Medulla oblongata (tissue), 1 donor: Measurements from ENCODE around the gene GPR35.

Experiments used
- DNase-seq: peaks from one replicate; pipeline ENCODE4 v3.0.0-alpha.2; 2015; ENCODE audit errors: extremely low spot score

GPR35 gene

DNA sequence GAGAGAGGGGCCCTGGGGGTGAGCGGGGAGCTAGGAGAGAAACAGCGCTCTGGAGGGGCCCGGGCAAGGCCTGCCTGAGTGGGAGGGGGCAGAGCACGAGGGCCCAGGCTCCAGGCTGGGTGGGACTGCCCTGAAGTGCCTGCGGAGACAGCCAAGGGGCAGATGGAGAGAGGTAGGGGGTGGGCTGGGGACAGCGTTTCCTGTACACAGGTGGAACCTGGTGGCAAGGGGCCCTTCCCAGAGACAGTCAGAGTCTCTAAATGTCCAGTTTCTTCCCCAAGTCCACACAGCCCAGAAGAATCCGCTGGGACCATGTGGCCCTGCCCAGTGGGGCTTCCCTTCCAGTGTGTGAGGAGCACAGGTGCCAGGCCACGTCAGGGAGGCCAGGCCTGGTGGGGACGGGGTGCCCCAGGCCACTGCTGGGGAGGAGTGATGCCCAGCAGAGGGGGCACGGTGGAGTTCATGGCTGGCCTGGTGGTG lies 1.7 kb upstream of the GPR35 start:
- no peak for DNase-seq

DNA sequence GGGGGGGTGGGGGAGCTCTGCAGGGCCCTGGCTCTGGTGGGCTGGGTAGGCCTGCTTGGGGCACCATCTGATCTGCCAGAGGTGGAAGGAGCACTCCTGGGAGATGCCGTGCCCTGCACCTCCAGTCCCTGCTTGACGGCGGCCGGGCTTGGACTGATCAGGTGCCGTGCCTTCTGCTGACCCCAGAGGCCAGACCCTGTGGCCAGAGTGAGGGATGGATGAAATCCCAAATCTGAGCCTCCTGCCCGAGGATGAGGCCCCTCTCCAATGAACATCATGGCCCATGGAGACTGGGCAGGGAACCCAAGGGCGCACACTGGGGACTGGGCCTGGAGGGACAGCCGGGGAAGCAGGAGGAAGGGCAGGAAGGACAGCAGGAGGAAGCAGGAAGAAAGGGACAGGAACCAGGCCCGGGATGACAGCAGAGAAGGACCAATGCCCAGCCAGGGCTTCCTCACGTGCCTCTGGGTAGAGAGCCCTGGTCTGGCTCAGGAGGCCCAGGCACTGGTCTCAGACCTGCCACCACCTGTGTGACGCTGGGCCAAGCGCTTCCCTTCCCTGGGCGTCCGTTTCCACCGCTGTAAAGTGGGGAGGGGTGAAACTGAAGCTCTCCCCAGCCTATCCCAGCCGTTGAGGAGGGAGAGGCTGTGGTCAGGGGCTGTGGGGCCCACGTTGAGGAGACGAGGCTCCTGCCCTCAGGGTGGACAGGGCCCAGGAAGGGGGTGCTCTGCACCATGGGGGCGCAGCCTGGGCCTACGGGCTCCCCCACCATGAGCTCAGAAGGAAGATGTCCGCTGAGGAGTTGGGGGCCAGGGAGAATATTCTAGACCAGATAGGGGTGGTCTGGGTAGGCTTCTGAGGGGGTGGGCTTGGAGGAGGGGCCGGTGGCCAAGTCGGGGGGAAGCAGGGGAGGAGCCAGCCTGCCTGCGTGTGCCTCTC lies 1.0 kb upstream of the GPR35 start:
- DNase-seq = no peak

DNA sequence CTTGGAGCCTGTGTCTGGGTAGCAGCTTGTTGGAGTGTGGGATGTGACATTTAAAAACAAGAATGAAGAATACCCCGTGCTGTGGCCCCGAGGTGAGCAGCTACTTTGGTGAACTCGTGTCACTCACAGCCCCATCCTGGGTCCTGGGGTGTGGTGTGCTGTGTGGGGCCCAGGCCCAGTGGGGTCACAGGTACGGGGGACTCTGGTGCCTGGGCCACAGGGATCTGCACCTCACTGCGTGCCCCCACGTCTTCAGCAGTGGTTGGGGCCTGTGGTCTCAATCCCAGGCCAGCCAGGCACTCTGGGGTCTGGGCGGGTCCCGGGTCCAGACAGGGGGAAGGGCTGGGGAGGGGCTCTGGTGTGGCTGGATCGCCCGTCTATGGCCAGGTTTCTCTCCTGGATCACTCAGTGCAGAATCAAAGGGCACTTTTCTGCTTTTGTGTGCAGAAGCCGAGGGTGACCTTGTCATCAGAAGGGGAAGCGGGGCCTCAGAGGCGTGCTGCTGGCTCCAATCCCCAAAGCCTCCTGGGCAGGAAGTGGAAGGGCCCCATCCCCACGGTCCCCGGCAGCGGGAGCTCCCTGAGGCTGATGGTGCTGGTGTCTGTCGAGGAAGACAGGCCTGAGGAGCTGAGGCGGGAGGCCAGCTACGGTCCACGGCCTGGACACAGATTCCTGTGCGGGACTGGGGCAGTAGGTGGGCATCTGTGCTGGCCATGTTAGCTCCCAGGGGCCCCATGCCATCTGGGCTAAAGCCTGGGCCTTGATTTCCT lies 1.4 kb downstream of the GPR35 start:
- peak; percentile 9 for DNase-seq

DNA sequence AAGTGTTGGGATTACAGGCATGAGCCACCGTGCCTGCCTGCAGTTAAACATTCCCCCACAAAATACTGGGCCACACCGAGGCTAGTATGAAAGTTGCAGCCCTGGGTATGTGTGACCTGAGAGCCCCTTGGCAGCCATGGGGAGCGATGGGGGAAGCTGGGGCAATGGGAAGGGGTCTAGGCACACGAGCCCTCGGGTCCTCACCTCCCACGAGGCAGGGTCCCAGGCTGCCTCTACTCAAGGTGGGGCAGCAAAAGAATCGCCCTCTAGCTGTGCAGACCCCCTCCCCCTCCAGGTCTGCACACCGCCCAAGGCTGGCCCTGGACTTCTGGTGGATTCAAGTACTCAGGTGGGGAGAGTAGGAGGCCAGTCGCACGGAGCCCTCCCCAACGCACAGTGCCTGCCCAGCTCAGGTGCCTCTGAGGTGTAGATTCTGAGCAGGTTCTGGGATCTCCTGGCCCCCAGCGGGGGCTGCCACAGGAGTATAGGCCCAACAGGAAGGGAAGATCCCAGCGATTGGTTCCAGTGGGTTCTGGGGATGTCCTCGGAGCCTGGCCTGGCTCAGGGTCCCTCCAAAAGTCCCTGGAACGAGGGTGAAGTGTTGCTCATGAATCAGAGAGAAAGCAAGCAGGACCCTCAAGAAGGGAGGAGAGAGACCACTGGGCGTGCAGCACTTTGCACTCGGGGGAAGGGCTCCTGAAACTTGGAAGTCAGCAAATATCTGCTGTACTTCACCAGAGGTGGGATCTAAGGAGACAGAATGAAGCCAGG lies 2.6 kb downstream of the GPR35 start:
- no peak for DNase-seq

DNA sequence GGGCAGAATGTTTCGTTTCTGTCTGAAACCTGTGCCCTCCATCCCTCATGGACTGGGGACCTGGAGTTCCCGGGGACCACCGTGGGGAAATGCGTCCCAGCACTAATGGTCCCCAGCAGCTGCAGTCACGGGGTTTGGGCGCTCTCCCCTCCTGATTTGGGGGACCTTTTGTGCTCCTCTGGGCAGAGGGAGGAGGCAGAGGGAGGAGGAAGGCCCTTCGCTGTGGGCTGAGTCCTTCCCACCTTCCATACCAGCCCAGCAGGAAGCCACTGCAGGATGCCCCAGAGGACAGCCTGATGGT lies 3.2 kb downstream of the GPR35 start:
- DNase-seq = no peak

- no peak for DNase-seq
Observed at GRCh38 chr2:240628808-240629618, 3.7 kb downstream of the GPR35 start.

DNA sequence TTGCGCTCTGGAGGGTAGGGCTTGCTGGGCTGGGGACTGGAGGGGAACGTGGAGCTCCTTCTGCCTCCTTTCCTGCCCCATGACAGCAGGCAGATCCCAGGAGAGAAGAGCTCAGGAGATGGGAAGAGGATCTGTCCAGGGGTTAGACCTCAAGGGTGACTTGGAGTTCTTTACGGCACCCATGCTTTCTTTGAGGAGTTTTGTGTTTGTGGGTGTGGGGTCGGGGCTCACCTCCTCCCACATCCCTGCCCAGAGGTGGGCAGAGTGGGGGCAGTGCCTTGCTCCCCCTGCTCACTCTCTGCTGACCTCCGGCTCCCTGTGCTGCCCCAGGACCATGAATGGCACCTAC lies 4.3 kb downstream of the GPR35 start:
- no peak for DNase-seq

DNA sequence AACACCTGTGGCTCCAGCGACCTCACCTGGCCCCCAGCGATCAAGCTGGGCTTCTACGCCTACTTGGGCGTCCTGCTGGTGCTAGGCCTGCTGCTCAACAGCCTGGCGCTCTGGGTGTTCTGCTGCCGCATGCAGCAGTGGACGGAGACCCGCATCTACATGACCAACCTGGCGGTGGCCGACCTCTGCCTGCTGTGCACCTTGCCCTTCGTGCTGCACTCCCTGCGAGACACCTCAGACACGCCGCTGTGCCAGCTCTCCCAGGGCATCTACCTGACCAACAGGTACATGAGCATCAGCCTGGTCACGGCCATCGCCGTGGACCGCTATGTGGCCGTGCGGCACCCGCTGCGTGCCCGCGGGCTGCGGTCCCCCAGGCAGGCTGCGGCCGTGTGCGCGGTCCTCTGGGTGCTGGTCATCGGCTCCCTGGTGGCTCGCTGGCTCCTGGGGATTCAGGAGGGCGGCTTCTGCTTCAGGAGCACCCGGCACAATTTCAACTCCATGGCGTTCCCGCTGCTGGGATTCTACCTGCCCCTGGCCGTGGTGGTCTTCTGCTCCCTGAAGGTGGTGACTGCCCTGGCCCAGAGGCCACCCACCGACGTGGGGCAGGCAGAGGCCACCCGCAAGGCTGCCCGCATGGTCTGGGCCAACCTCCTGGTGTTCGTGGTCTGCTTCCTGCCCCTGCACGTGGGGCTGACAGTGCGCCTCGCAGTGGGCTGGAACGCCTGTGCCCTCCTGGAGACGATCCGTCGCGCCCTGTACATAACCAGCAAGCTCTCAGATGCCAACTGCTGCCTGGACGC lies 4.9 kb downstream of the GPR35 start:
- DNase-seq = no peak

- no peak for DNase-seq
Observed at GRCh38 chr2:240630771-240631547, 5.7 kb downstream of the GPR35 start.

DNA sequence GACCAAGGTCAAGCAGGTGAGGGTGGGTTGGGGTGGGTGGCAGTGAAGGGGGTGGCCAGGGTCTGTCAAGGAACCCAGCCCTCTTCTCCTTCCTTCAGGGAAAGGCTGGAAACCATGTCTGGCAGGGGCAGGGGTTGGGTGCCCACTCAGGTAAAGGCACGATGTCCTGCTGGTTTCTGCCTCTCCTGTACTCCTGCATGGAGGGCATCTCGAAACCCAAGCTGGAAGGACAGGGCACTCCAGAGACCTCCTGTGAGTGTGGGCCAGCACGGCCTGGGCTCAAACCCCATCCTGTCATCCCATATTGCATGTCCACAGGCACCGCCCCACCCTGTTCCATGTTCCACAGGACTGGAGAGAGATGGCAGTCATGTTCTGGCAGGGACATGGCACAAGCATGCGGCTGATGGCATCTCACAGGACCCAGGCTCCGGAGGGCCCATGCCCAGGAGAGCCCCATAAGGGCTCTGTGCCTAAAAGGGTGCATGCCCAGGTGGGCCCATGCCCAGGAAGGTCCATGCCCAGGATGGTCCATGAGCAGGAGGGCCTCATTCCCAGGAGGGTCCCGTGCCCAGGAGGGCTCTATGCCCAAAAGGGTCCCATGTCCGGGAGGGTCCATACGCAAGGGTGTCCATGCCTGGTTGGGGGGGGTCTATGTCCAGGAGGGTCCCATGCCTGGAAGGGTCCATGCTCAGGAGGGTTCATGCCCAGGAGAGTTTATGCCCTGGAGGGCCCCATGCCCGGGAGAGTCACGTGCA lies 6.4 kb downstream of the GPR35 start:
- no peak for DNase-seq

DNA sequence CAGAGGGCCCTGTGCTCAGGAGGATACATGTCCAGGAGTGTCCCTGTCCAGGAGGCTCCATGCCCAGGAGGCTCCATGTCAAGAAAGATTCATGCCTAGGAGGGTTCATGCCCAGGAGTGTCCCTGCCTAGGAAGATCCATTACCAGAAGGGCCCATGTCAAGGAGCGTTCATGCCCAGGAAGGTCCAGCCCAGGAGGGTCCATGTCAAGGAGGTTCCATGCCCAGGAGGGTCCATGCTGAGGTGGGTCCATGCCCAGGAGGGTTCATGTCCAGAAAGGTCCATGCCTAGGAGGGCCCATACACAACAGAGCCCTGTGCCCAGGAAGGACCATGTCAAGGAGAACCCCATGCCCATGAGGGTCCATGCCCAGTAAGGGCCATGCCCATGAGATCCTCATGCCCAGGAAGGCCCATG lies 7.0 kb downstream of the GPR35 start:
- no peak for DNase-seq

- no peak for DNase-seq
Observed at GRCh38 chr2:240635121-240635997, 10.1 kb downstream of the GPR35 start.

DNA sequence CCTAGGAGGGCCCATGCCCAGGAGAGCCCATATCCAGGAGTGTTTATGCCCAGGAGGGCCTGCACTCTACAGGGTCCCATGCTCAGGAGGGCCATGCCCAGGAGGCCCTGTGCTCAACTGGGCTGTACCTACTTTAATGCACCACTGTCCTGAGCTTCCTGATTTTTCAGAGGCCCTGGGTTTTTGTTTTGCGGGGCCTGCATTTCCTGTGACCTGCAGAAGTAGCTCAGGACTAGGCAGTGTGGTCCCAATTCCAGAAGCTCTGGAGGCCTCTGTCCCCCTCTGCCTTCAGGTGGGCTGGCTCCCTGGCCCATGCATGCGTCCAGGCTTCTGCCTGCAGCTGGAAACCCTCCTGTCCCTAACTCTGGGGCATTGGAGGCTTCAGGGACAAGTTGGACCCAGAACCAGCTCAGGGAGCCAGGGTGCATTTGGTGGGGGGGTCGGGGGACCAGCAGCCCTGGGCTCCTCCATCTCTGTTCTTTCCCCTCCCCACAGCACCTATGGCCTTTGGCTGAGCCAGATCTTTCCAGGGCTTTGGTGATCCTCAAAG lies 10.8 kb downstream of the GPR35 start:
- DNase-seq = no peak

GRCh38 chr2:240636563-240637115 lies 11.4 kb downstream of the GPR35 start:
- no peak for DNase-seq

DNA sequence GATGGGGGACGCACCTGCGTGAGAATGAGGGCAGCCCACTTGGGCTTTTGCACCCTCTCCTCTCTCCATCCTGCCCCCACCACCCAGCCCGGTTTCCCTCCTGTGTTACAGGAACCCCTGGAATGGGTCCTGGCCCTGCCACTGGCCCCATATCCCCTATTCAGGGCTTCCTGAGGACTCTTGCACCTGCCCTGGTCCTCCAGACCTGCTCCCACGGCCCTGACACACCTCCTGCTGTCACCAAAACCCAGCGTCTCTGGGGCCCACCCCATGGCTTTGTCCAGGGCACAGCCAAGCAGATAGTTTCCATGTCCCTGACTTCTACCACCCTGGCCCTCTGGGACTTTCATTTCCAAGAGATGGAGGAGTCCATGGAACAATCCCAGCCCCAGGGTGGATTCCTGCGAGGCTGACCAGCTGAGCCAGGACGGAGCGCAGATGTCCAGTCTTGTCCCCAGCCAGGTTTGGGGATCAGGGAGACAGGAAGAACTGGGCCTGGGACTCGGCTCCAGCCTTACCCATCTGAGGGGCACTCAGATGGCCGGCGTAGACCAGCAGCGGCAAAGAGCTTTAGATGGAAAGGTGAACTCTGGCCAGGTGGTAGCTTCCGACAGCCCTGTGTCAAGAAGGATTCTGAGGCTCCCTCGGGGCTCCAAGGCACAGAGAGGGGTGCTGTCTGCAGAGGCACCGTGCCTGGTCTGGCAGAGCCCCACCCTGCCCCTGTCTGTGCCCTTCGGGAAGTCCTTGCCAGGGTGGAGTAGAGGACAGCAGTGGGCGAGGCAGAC lies 12.0 kb downstream of the GPR35 start:
- no peak for DNase-seq

- no peak for DNase-seq
Observed at GRCh38 chr2:240637901-240638345, 12.6 kb downstream of the GPR35 start.
